UCSD-AML1 (cell line): ENCODE results near the gene TTLL11.

Experiments used
- DNase-seq: peaks from one replicate; lab custom pipeline; 2025; ENCODE audit not compliant: unreplicated experiment; lab: John Stamatoyannopoulos, UW

TTLL11 gene

DNA sequence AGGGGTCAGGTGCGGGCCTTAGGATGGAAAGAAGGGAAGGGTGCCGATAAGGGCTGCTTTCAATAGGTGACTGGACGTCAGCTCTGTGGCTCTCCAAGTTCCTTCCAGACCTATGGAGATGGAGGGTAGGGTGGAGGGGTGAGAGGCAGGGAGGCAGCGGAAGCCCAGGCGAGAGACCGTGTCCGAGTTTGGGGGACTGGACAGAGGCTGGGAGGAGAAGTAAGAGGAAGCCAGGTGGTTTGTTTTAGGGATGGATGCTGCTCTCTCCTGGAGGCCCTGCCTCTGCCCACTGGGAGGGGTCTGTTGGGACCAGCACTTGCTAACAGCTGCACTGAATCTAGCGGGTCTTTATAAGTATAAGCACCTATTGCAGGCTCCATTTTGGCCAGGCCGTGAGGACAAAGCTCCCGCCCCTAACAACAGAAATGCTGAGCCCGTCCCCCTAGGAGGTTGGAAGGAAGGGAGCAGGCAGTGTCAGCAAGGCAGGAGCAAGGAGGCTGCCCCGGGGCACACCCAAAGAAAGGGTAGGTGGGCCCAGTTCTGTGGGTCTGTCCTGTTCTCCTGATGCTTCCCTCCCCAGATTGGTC, 274.2 kb downstream of the TTLL11 start:
- DNase-seq, result no peak

DNA sequence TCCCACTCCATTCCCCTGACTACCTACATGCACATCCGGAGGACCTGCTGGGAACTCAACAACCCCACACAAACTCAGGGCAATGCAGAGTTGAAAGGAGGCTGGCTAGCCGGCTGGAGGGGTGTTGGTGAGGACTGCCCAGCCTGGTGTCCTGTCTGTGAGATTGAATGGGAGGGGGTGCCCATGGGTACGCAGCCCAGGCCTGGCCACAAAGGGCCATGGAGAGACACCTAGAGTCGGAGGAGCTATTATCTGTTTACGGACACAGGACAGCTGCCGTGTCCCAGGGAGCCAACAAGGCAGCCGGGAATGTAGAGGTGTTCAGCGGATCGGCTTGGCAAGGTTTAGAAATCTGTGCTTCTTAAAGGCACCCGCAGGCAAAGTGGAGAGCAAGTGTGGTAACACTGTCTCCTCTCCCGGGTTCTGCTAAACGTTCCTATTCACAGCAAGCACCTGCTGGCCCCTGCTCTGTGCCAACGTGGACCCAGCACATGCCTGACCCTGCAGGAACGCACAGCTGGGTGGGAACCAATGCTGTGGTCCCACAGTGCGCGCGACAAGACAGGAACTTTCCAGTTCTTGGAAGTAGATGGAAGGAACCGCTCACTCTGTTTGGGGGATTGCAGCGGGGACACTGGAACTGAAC, 275.0 kb downstream of the TTLL11 start:
- DNase-seq, result no peak

DNA sequence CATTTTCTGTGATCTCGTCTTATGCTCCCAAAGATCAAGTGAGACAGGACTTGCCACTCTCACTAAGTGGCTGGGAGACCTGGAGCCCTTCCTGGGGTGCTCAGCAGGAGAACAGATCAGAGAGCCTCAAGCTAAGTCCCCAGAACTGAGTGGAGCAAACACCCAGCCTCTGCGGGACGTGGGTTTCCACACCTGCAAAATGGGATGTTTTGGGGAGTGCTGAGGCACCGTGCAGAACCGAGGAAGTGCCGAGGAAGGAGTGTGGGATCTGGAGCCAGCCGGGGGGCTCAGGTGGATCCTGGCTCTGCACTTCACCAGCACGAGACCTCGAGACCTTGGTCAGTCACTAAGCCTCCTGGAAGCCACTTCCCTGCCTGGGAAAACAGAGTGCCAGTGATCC, 275.6 kb downstream of the TTLL11 start:
- DNase-seq, result no peak

DNA sequence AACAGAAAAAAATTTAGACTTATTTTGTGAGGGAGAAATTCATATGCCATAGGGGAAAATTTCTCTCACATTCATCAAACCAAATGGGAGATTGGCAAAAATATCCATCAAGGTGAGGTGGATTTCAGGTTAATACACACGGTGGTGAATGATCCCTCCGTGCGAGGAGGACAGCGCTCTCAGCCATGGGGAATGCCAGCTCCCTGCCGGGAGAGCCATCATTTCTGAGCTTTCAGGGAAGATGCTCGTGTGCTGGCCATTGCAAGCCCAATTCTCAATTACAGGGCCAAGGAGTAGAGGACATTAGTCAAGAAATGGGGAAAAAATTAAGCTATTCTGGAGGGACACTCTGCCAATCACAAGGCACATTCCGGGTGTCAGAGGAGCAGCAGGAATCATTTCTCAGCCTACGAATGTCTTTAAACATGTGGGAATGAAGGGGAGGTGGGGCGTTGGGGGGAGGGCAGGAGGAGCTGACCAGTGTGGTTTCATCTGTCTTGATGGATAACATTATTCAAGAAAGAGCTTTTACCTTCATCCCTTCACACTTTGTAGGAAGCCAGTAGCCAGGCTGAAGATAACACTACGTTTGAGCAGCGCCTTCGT, 276.2 kb downstream of the TTLL11 start:
- no peak for DNase-seq

DNA sequence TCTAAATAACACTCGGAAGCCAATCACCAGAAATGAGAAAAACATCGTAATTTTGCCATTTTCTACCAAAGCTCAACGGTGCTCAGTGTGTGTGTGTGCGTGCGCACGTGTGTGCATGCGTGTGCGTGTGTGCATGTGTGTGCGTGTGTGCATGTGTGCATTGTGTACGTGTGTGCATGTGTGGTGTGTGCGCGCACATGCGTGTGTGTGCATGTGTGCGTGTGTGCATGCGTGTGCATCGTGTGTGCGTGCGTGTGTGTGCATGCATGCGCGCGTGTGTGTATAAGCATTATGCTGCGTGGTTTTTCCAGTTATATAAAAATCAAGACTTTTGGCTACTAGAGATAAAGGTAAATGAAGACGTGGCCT, 276.7 kb downstream of the TTLL11 start:
- DNase-seq, result no peak

DNA sequence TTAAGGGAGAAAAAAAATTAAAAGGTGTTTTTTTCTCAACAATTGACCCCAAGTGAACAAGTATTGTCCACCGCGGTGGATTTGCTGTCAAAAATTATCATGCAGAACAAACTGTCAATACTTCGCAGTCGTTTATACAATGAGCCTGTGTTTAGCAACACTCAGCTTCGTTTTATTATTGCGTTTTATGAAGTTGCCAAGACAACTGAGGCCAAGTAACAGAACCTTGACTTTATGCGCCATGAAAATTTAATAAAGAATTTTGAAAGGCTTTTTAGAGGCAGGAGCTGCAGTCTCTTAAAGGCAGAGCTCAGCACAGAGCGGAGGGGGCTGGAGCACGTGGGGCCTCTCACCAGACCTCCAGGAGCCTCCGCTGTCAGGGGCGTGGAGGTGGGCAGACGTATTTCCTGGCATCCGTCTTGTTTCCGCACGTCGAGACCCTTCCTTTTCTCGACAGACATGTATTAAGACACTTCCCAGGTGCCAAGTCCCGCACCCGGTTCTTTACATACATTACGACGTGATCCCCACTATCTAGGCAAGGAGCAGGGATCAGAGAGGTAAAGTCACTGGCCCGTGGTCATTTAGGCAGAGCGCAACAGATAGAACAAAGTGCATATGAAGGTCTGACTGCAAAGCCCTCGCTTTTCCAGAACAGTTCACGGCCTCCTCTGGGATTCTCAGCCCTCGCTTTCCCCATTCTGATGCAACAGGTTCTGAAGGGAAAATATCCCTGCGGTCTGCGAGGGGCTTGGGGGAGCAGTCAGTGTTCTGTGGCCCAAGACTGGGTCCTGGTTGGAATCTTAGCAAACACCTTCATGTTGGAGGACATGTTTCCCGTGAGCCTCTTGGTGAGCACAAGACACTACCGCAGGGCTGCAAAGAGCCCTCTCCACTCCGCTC, 277.3 kb downstream of the TTLL11 start:
- DNase-seq, result no peak

DNA sequence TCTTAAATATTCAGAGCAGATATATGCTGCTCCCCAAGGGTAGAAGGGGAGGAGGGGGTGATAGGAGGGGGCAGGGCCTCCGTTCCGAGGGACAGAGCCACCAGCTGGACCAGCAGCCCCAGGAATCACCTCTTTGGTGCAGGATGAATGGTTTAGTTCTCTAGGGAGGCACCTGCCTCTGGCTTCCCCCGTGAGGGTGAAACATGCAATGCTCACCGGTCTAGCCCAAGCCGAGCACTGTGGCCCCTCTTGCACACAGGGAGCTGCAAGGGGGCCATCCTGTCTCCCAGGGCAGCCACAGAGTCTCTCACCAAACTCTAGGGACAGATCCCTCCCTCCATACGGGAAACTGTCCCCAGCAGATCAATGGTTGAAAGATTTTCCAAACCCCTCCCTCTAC, 278.0 kb downstream of the TTLL11 start:
- no peak for DNase-seq

DNA sequence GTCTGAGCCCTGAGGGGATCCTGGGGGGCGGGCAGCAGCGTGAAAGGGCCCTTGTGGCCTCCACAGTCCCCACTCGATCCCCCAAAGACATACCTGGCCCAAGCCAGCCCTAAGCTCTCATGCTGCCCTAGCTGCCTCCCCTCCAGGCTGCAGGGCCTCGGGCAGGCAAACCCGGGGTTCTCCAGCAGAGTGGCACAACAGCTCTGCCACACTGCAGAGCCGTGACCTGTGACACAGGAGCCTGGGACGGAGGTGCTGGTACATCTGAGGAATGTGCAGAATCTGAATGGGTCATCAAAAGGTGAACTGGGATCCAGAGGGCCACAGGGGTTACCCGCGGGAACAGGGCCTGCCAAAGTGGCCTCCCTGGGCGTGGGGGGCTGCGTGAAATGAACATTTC, 278.5 kb downstream of the TTLL11 start:
- DNase-seq, result no peak

DNA sequence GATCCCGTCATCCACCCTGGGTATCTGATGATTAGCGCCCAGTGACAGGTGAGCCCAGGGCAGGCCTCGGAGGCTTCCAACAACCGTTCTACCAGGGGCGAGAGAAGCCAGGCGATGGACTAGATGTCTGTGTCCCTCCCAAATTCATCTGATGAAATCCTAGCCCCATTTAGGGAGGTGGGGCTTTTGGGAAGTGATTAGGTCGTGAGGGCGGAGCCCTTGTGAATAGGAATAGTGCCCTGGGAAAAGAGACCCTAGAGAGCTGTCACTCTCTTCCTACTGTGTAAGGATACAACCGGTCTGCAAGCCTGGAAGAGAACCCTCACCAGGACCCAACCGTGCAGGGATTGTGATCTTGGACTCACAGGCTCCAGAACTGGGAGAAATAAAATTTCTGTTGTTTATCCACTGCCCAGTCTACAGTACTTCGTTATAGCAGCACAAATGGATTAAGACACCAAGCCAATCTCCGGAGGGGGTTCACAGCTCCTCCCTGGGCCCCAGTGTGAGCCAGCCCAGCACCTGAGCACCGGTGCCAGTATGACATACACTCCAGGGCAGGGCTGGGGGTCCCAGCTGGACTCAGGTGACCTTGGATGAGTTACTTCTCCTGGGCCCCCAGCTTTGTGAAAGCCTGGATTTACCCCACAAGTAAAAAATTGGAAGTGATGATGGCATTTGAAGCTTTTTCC, 279.4 kb downstream of the TTLL11 start:
- no peak for DNase-seq

DNA sequence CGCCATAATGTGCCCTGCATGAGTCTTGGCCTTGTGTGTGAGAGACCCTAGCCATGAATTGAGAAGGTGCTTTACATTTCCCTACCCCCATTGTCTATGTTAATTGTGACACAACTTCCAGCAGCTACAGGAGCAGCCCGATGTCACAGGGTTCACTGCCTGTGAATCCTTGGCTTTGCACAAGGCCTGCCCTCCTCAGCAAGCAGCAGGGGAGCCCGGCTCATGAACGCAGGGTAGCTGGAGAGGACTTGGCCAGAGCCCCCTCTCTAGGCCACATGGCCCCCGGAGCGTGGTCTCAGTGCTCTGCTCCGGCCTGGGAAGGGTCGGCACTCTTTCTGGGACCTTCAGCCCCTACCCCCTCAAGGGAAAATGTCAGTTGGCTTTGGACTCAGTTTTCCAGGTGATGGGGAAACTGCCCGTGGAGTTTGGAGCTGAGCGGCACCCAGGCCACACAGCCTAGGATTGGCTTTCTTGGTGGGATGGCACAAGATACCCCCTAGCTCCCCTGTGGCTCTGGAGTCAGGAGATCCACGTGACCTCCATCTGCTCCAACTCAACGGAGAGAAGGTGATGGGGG, 280.9 kb downstream of the TTLL11 start:
- DNase-seq, result no peak

DNA sequence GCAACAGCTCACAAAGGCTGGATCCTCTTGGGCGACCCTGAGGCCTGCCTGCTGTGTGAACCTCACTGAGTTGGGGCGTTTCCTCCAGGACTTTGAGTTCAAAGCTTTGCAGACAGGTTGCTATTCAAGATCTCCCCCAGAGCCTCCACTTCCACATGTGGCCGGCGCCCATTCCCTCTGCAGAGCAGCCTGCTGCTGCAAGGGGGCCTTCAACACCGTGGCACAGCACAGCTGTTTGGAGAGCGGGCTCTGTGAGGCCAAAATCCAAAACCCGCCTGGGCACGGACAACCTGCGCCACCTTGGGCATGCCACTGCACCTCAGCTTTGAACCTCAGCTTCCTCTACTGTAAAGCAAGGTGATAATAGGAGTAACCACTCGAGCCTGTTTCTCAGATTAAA, 281.4 kb downstream of the TTLL11 start:
- no peak for DNase-seq

DNA sequence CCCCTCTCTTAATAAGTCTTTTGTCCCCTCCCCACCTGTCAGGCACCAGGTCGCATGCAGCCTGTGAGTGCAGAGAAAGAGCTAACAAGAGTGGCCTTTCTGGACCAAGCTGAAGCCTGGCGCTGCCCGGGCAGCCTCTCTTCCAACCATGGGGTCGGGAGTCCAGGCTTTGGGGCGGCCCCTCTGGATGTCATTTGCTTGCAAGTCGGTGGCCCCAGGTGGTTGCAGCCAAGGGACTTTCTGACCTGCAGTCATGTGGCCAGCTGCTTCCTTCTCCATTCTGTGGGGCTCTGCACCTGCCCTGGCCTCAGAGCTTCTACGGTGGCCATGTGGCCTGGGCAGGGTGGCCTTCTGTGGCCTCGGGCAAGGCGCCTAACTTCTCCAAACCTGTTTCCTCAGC, 282.0 kb downstream of the TTLL11 start:
- no peak for DNase-seq

DNA sequence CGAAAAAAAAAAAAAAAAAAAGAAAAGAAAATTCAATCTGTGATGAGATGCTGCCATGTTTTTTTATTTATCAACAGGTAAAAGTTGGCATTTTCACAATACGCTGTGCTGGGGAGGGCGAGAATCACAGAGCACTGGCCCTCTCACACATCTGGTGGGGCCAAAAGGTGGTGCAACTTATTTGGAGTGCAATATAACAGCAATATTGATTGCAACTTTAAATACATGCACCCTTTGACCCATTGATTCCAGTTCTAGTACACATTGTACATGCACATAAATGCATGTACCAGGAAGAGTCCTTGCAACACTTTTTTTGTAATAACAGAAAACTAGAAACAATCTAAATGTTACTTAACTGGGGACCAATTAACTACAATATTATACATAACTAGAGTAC, 282.6 kb downstream of the TTLL11 start:
- DNase-seq, result no peak

DNA sequence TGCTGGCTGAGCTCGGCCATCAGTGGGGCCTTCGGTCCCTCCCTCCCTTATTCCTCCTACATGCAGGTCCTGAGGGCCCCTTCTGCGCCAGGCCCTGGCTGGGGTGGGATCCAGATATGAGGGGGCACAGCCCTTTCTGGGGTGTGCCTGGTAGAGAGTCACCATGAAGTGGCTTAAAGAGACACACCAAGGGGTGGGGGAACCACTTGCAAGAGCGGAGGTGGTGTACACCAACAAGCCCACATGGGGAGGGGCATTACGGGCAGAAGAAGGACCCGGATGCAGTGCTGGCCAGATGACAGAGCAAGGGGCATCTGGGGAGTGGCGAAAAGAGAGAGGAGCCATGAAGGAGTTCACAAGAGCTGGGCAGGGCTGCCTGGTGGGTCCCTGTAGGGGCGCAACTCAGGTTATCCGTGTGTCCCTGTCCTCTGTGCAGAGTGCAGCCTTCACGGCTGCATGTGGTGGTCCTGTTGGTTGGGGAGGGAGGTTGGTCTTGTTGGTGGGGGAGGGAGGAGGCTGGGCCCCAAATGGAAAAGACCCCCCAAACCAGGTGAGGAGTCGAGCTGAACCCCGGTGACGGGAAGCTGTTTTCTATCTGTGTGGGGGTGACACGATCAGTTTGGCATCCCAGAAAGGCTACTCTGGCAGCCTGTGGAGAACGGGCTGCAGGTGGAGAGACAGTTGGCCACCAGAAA, 283.6 kb downstream of the TTLL11 start:
- no peak for DNase-seq

DNA sequence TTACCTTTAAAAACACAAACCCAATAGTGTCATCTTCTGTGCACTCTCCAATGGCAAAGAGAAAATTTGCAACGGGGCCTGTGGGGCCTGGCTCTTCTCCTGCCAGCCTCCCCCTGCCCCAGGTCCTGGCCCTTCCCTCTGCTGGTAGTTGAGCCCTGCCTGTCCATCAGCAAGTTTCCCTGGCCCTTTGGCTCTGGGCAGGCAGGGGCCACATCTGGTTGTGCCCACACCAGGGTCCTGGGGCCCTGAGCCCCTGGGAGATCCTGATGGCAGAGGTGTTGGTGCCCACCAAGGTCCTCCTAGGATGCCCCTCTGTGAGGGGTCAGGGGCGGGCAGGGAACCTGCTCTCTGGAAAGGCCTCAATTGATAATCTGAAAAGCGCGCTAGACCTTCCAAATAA, 284.3 kb downstream of the TTLL11 start:
- DNase-seq, result no peak

DNA sequence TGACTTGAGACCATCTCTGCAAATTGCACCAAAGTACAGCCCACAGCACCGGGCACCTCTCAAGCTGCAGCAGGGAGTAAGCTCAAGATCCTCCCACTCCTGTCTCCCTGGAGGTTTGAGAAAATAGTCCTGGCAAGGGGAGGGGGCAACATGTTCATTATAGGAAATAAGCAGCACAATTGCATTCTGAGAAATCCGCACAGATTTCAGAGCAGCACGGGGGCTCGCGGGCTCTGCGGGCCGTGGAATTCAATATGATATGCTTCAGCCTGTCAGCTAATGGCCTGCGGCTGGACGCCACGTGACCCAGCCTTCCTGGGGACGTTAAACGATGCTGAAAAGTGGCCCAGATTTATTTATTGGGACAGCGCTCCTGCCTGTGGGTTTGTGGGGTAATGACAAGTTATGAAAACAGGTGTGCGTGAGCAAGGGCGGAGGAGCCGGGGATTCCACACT, 285.3 kb downstream of the TTLL11 start:
- DNase-seq, result no peak

DNA sequence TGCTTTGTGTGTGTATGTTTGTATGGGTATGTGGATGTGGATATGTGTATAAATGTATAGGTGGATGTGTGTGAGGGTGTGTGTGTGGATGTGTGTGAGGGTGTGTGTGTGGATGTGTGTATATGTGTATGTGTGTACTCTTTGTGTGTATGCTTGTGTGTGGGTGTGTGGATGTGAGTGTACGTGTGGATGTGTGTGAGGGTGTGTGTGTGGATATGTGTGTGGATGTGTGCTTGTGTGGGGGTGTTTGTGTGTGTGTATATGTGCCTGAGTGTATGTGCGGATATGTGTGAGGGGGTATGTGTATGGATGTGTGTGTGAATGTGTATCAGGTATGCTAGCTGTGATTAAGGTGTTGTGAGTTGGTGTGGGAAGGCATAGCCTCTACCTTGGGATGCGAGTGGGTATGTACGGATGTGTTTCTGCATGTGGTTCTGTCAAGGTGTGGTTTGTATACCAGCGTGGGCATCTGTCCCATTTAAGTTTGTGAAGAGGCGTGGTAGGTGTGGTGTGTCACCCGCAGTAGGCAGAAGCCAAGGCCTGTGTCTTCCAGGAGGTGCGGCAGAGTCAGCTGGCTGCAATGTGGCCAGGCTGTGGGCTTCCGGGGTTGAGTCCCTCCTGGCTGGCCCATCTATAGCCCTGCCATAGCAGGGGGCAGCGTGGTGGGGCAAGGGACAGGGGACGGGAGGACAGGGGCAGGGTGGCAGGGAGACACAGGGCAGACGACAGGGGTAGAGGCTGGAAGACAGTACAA, 285.9 kb downstream of the TTLL11 start:
- no peak for DNase-seq

DNA sequence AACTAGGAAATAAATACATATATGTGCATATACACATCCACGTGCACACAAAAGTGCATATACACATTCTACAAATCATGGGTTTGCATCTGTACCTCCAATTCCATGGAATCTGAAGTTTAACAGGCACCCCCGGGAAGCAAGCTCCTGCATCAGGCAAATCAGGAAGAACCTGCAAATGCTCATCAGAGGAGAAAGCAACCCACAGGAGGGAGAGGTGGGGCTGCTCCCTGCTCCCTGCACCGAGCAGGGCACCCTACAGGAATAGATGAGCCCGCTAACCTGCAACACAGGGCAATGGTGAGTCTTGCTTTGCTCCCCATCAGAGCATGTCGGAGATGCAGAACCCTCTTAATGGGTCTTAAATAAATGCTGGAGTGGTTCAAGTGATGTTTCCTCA, 290.4 kb downstream of the TTLL11 start:
- no peak for DNase-seq

DNA sequence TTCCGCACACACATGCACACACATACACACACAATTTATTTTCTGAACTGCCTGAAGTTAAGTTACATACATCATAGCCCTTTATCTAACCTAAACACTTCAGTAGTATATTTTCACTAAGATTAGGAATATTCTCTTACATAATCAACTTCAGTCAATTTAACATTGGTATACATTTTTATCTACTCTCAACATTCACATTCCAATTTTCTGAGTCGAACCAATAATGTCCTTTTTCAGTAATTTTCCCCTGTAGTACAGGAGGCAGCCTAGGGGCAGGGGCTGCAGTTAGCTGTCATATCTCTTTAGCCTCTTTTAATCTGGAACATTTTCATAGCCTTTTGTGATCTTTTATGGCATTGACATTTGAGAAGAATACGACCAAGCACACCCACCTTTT, 291.5 kb downstream of the TTLL11 start:
- no peak for DNase-seq

DNA sequence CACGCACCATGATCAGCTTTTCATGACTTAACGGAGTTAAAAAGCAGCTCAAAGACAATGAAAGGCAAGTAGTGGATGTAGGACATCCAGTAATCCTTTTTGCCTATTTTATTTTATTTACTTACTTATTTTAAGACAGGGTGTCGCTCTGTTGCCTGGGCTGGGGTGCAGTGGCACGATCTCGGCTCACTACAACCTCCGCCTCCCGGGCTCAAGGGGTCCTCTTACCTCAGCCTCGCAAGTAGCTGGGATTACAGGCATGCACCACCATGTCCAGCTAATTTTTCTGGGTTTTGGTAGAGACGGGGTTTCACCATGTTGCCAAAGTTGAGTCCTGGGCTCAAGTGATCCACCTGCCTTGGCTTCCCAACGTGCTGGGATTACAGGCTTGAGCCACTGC, 292.7 kb downstream of the TTLL11 start:
- DNase-seq, result no peak
